ENCODE results near the gene KCTD1.

KCTD1 gene

GRCh38 chr18:26480897-26481795, 67.2 kb downstream of the KCTD1 start:
- no peak overlapping the region for H3K4me3 ChIP-seq (replicated peaks; ENCODE audit: low read depth, low read length)
- H3K27me3 ChIP-seq (replicated peaks; ENCODE audit: control insufficient read depth, insufficient read depth, low read length) = no peaks in the 10 kb centered on the region
- no peaks in the 10 kb centered on the region for H3K36me3 ChIP-seq (ENCODE audit: control insufficient read depth, insufficient read depth, low read length)
- DNase-seq (ENCODE audit: extremely low read depth, insufficient read length) = no peak
- TF ChIP-seq CTCF (IDR thresholded peaks at IDR 0.05; ENCODE audit: insufficient read depth, low read length, poor library complexity, severe bottlenecking) = no peak

- no peak overlapping the region for H3K4me3 ChIP-seq (replicated peaks; ENCODE audit: low read depth, low read length)
- DNase-seq (ENCODE audit: extremely low read depth, insufficient read length) = no peak
- H3K36me3 ChIP-seq (ENCODE audit: control insufficient read depth, insufficient read depth, low read length) = no peaks in the 10 kb centered on the region
- H3K27me3 ChIP-seq (replicated peaks; ENCODE audit: control insufficient read depth, insufficient read depth, low read length) = no peaks in the 10 kb centered on the region
- no peak for TF ChIP-seq CTCF (IDR thresholded peaks at IDR 0.05; ENCODE audit: insufficient read depth, low read length, poor library complexity, severe bottlenecking)
These were observed 68.7 kb downstream of the KCTD1 start for GRCh38 chr18:26479681-26480079.

GRCh38 chr18:26479065-26479680, 69.2 kb downstream of the KCTD1 start:
- no peak for TF ChIP-seq CTCF (IDR thresholded peaks at IDR 0.05; ENCODE audit: insufficient read depth, low read length, poor library complexity, severe bottlenecking)
- no peak overlapping the region for H3K4me3 ChIP-seq (replicated peaks; ENCODE audit: low read depth, low read length)
- H3K27me3 ChIP-seq (replicated peaks; ENCODE audit: control insufficient read depth, insufficient read depth, low read length) = no peaks in the 10 kb centered on the region
- DNase-seq (ENCODE audit: extremely low read depth, insufficient read length) = no peak
- H3K36me3 ChIP-seq (ENCODE audit: control insufficient read depth, insufficient read depth, low read length) = no peaks in the 10 kb centered on the region

- no peak for DNase-seq (ENCODE audit: extremely low read depth, insufficient read length)
- no peak overlapping the region for H3K4me3 ChIP-seq (replicated peaks; ENCODE audit: low read depth, low read length)
These were observed 70.4 kb downstream of the KCTD1 start for GRCh38 chr18:26477828-26478466.

GRCh38 chr18:26476697-26477096, 71.7 kb downstream of the KCTD1 start:
- Histone ChIP-seq H3K4me3 (replicated peaks; ENCODE audit: low read depth, low read length) (no peak overlapping the region), H3K27me3 (replicated peaks; ENCODE audit: control insufficient read depth, insufficient read depth, low read length) (no peaks in the 10 kb centered on the region), H3K36me3 (ENCODE audit: control insufficient read depth, insufficient read depth, low read length) (no peaks in the 10 kb centered on the region)
- TF ChIP-seq CTCF (IDR thresholded peaks at IDR 0.05; ENCODE audit: insufficient read depth, low read length, poor library complexity, severe bottlenecking) = no peak
- DNase-seq (ENCODE audit: extremely low read depth, insufficient read length) = no peak

More at GRCh38 chr18:26477828-26478466, 70.4 kb downstream of the KCTD1 start:
- no peaks in the 10 kb centered on the region for H3K36me3 ChIP-seq (ENCODE audit: control insufficient read depth, insufficient read depth, low read length)
- H3K27me3 ChIP-seq (replicated peaks; ENCODE audit: control insufficient read depth, insufficient read depth, low read length) = no peaks in the 10 kb centered on the region
- TF ChIP-seq CTCF (IDR thresholded peaks at IDR 0.05; ENCODE audit: insufficient read depth, low read length, poor library complexity, severe bottlenecking) = no peak
